GM23338 (cell line): ENCODE data around the gene BCL2A1. TPM values are rescaled to one million over a fixed set of nuclear protein-coding genes. Genes with fewer than 3 reads are reported as not detected.

Source experiments
- ATAC-seq: fragments of 200-7000 bp; cut with Tn5 transposase; 3 replicates; pipeline ENCODE4 v1.9.1; 2020
- DNase-seq: peaks from one replicate; pipeline ENCODE4 v3.0.0-alpha.2; 2015; ENCODE audit warnings: low spot score
- H2AFZ ChIP-seq: fragments of 200-600 bp; sonication (generic); 2 replicates; pipeline ENCODE4 v1.8.0; 2016; ENCODE audit warnings: antibody characterized with exemption, mild to moderate bottlenecking, moderate library complexity
- H3F3A ChIP-seq: fragments of 200-600 bp; sonication (generic); replicated peaks from 2 replicates; pipeline ENCODE4 v1.8.0; 2017; ENCODE audit warnings: antibody characterized with exemption, mixed run types, low read depth
- H3K27ac ChIP-seq: fragments of 200-600 bp; sonication (generic); 2 replicates; pipeline ENCODE4 v1.6.1; 2016; ENCODE audit warnings: low read depth
- H3K27me3 ChIP-seq: fragments of 200-600 bp; sonication (generic); 2 replicates; pipeline ENCODE4 v1.8.0; 2016; ENCODE audit warnings: mild to moderate bottlenecking, mixed run types, moderate library complexity; ENCODE audit not compliant: insufficient read depth
- H3K36me3 ChIP-seq: fragments of 200-600 bp; sonication (generic); 2 replicates; pipeline ENCODE4 v1.8.0; 2016; ENCODE audit warnings: mild to moderate bottlenecking; ENCODE audit not compliant: insufficient read depth
- H3K4me1 ChIP-seq: fragments of 200-600 bp; sonication (generic); 2 replicates; pipeline ENCODE4 v1.8.0; 2016; ENCODE audit warnings: mild to moderate bottlenecking, moderate library complexity; ENCODE audit not compliant: insufficient read depth
- H3K4me2 ChIP-seq: fragments of 200-600 bp; sonication (generic); 2 replicates; pipeline ENCODE4 v1.7.1; 2017; ENCODE audit warnings: mixed run types
- H3K4me3 ChIP-seq: fragments of 200-600 bp; sonication (generic); 2 replicates; pipeline ENCODE4 v1.6.1; 2016; ENCODE audit warnings: mixed run types
- H3K79me2 ChIP-seq: fragments of 200-600 bp; sonication (generic); replicated peaks from 2 replicates; pipeline ENCODE4 v1.8.0; 2017; ENCODE audit warnings: mild to moderate bottlenecking; ENCODE audit not compliant: insufficient read depth
- H3K9me2 ChIP-seq: fragments of 200-600 bp; sonication (generic); 2 replicates; pipeline ENCODE4 v1.8.0; 2017; ENCODE audit not compliant: insufficient read depth
- H4K20me1 ChIP-seq: fragments of 200-600 bp; sonication (generic); replicated peaks from 2 replicates; pipeline ENCODE4 v1.8.0; 2017; ENCODE audit warnings: mild to moderate bottlenecking; ENCODE audit not compliant: insufficient read depth
- H3K27ac Mint-ChIP-seq: 2 replicates; pipeline ENCODE4 v1.8.0; 2020; ENCODE audit warnings: inconsistent platforms, mild to moderate bottlenecking, moderate library complexity, mixed read lengths
- H3K27me3 Mint-ChIP-seq: 3 replicates; pipeline ENCODE4 v1.8.0; 2022; ENCODE audit warnings: low read depth, mild to moderate bottlenecking, moderate library complexity, mixed read lengths, inconsistent platforms; ENCODE audit not compliant: insufficient read depth, poor library complexity
- H3K36me3 Mint-ChIP-seq: 3 replicates; pipeline ENCODE4 v1.8.0; 2021; ENCODE audit warnings: low read depth, mild to moderate bottlenecking, inconsistent platforms, moderate library complexity, mixed read lengths
- H3K4me1 Mint-ChIP-seq: 3 replicates; pipeline ENCODE4 v1.8.0; 2020; ENCODE audit warnings: mild to moderate bottlenecking, inconsistent platforms, mixed read lengths
- H3K4me3 Mint-ChIP-seq: 3 replicates; pipeline ENCODE4 v1.8.0; 2021; ENCODE audit warnings: moderate library complexity, mild to moderate bottlenecking, inconsistent platforms, mixed read lengths
- H3K9me3 Mint-ChIP-seq: 3 replicates; pipeline ENCODE4 v1.8.0; 2020; ENCODE audit warnings: moderate library complexity, mild to moderate bottlenecking, inconsistent platforms, mixed read lengths
- CREB1 ChIP-seq: fragments of 250-450 bp; sonication (Bioruptor Pico); IDR thresholded peaks from 2 replicates; pipeline ENCODE4 v1.5.0; 2020; ENCODE audit warnings: low read depth, mild to moderate bottlenecking, moderate library complexity
- CTCF ChIP-seq, 2 experiments: fragments of 200-600 bp in 1 of 2; sonication (generic) in 1 of 2; conservative IDR thresholded peaks; 2 replicates each; pipeline versions ENCODE4 v1.5.1 to v1.6.1; 2016 to 2017; ENCODE audit warnings: antibody characterized with exemption in 2 of 2, low read depth in 2 of 2, mild to moderate bottlenecking in 2 of 2, moderate library complexity in 1 of 2
- ETS1 ChIP-seq: IDR thresholded peaks from 2 replicates; pipeline ENCODE4 v1.6.1; 2016; ENCODE audit warnings: antibody characterized with exemption
- EZH2 ChIP-seq: fragments of 200-600 bp; sonication (generic); IDR thresholded peaks from one replicate; pipeline ENCODE4 v1.8.0; 2017; ENCODE audit warnings: antibody characterized with exemption, mild to moderate bottlenecking, low read depth; ENCODE audit not compliant: unreplicated experiment
- EZH2phosphoT487 ChIP-seq: fragments of 200-600 bp; sonication (generic); IDR thresholded peaks from one replicate; pipeline ENCODE4 v1.8.1; 2018; ENCODE audit warnings: antibody characterized with exemption; ENCODE audit not compliant: unreplicated experiment
- JUNB ChIP-seq: IDR thresholded peaks from one replicate; pipeline ENCODE4 v1.6.1; 2016; ENCODE audit warnings: antibody characterized with exemption; ENCODE audit not compliant: unreplicated experiment
- NANOG ChIP-seq: IDR thresholded peaks from 2 replicates; pipeline ENCODE4 v1.6.1; 2016; ENCODE audit warnings: antibody characterized with exemption, borderline replicate concordance
- POLR2AphosphoS5 ChIP-seq: IDR thresholded peaks from 2 replicates; pipeline ENCODE4 v1.6.1; 2016; ENCODE audit warnings: antibody characterized with exemption, low read depth
- REST ChIP-seq: IDR thresholded peaks from one replicate; pipeline ENCODE4 v1.6.1; 2018; ENCODE audit warnings: antibody characterized with exemption; ENCODE audit not compliant: unreplicated experiment
- STAT1 ChIP-seq: IDR thresholded peaks from one replicate; pipeline ENCODE4 v1.6.1; 2016; ENCODE audit warnings: antibody characterized with exemption; ENCODE audit not compliant: unreplicated experiment
- ZNF114 ChIP-seq: fragments of 250-450 bp; sonication (Bioruptor Pico); IDR thresholded peaks from 2 replicates; pipeline ENCODE4 v1.5.0; 2020; ENCODE audit warnings: mild to moderate bottlenecking, moderate library complexity
- ZNF331 ChIP-seq: fragments of 250-450 bp; sonication (Bioruptor Pico); IDR thresholded peaks from 2 replicates; pipeline ENCODE4 v1.5.0; 2020; ENCODE audit warnings: low read depth, mild to moderate bottlenecking, moderate library complexity
- ZNF462 ChIP-seq: fragments of 250-450 bp; sonication (Bioruptor Pico); IDR thresholded peaks from 2 replicates; pipeline ENCODE4 v1.5.0; 2020; ENCODE audit warnings: mild to moderate bottlenecking, moderate library complexity
- polyA plus RNA-seq: library from polyadenylated mRNA; unstranded; fragments of >200 nt; fragmentation: Nextera tagmentation; extraction: Ambion mirVana; gene quantifications from 2 replicates; pipeline ENCODE4 v1.2.1, GENCODE V29; 2016
- total RNA-seq: library from RNA; depleted of rRNA; stranded (reverse); fragments of >200 nt; shearing (Covaris generic); gene quantifications from 2 replicates; pipeline ENCODE4 v1.2.3, GENCODE V29; 2014

The BCL2A1 gene
- total and polyA plus RNA-seq, 2 experiments from 2014 or later, result not detected

GRCh38 chr15:79981831-79982455 is 10.9 kb upstream of the BCL2A1 start:
- no peaks in the 10 kb centered on the region for H3K36me3 ChIP-seq
- no peak overlapping the region for H3K27ac ChIP-seq
- H3K9me2 ChIP-seq, result no peaks in the 10 kb centered on the region
- no peak for ATAC-seq
- Mint-ChIP-seq H3K9me3 (no peaks in the 10 kb centered on the region), H3K27ac (no peak overlapping the region), H3K4me3 (no peak overlapping the region), H3K4me1 (no peaks in the 10 kb centered on the region), H3K27me3 (peaks cover 2% of the 10 kb centered on the region), H3K36me3 (no peaks in the 10 kb centered on the region)
- TF ChIP-seq CREB1 (no peak), NANOG (no peak), EZH2phosphoT487 (no peak), ZNF114 (no peak), ZNF331 (CRISPR knock-in tag) (no peak), STAT1 (no peak), REST (no peak), EZH2 (no peak), ZNF462 (CRISPR knock-in tag) (no peak), ETS1 (no peak), JUNB (no peak), POLR2AphosphoS5 (no peak), CTCF (conservative IDR thresholded peaks at IDR 0.05; ENCODE audit: low read depth in 2 of 2) (no peak)
- H3K4me2 ChIP-seq, result no peak overlapping the region
- H3K4me3 ChIP-seq, result no peak overlapping the region
- no peaks in the 10 kb centered on the region for H4K20me1 ChIP-seq
- H3K4me1 ChIP-seq, result no peaks in the 10 kb centered on the region
- no peak for DNase-seq
- H3F3A ChIP-seq, result no peaks in the 10 kb centered on the region
- H3K79me2 ChIP-seq, result no peaks in the 10 kb centered on the region
- H3K27me3 ChIP-seq, result no peaks in the 10 kb centered on the region
- H2AFZ ChIP-seq, result peak overlapping the region; percentile 48; the same call in 1 of the 2 replicates
